ENCODE results near the gene C10orf95. TPM values are rescaled to one million over a fixed set of nuclear protein-coding genes. Genes with fewer than 3 reads are reported as not detected.

The C10orf95 gene
- total and polyA plus RNA-seq, 2 donors (not counting 3 experiments of a cell fraction or from before 2014, with no cell fraction given) = 0.08 TPM; not detected in 1

GRCh38 chr10:102457591-102458150 lies 6.3 kb upstream of the C10orf95 start:
- Histone ChIP-seq H3K4me2 (ENCODE audit: insufficient read depth, low read length) (no peak overlapping the region), H3K4me3 (replicated peaks in 1 of 3; ENCODE audit: insufficient read depth in 1 of 3, low read depth in 1 of 3, low read length in 3 of 3) (no peak overlapping the region), H3K9ac (replicated peaks; ENCODE audit: extremely low read depth, insufficient read depth, low read length) (no peak overlapping the region), H3K36me3 (ENCODE audit: control insufficient read depth in 2 of 2, extremely low read depth in 1 of 2, insufficient read depth in 2 of 2, low read length in 2 of 2) (no peaks in the 10 kb centered on the region), H3K27ac (ENCODE audit: insufficient read depth, low read depth, low read length) (no peak overlapping the region), H3K9me3 (replicated peaks; ENCODE audit: control insufficient read depth, insufficient read depth, low read length) (no peaks in the 10 kb centered on the region), H3K4me1 (ENCODE audit: control insufficient read depth, extremely low read depth, insufficient read depth, low read length) (peaks cover 7% of the 10 kb centered on the region), H3K79me2 (ENCODE audit: control insufficient read depth, insufficient read depth, low read length) (no peaks in the 10 kb centered on the region), H4K20me1 (replicated peaks; ENCODE audit: control insufficient read depth, extremely low read depth, insufficient read depth, low read length) (no peaks in the 10 kb centered on the region), H2AFZ (ENCODE audit: low read depth, low read length) (no peak overlapping the region), H3K27me3 (ENCODE audit: control insufficient read depth in 2 of 2, insufficient read depth in 2 of 2, low read length in 2 of 2) (peaks cover 0 to under 1% of the 10 kb centered on the region in 2 experiments), H3K9me1 (replicated peaks; ENCODE audit: control insufficient read depth, extremely low read depth, insufficient read depth, low read length) (no peaks in the 10 kb centered on the region)
- ChIA-PET CTCF (no interaction called here), POLR2A (no interaction called here)
- no peak for FAIRE-seq
- TF ChIP-seq GATA2 (IDR thresholded peaks at IDR 0.05; ENCODE audit: insufficient read depth, insufficient read length, low read depth, low read length) (no peak), MYC (IDR thresholded peaks at IDR 0.05; ENCODE audit: low read depth, low read length) (no peak), POLR2A (IDR thresholded peaks at IDR 0.05; ENCODE audit: low read depth, low read length) (no peak), POLR2AphosphoS5 (IDR thresholded peaks at IDR 0.05; ENCODE audit: insufficient read depth, low read depth, low read length) (no peak), CTCF (IDR thresholded peaks at IDR 0.05; ENCODE audit: extremely low read depth in 1 of 2, insufficient read depth in 1 of 2, low read depth in 1 of 2, low read length in 2 of 2) (no peak), MAX (IDR thresholded peaks at IDR 0.05; ENCODE audit: insufficient read depth, insufficient read length) (no peak), EZH2 (IDR thresholded peaks at IDR 0.05; ENCODE audit: borderline replicate concordance, low read depth, low read length, severe bottlenecking) (no peak), JUN (IDR thresholded peaks at IDR 0.05; ENCODE audit: borderline replicate concordance, insufficient read depth, insufficient read length, low read depth) (no peak), FOS (IDR thresholded peaks at IDR 0.05; ENCODE audit: borderline replicate concordance, insufficient read depth, low read length) (no peak)
- dilution Hi-C loops (cut with MboI; ENCODE audit: extremely low pct_ligation_motif_present, low sequenced_read_pairs) = no loop called here
- DNase-seq (ENCODE audit: low read depth, low spot score) = no peak
- intact Hi-C loops (cut with micrococcal nuclease) = no loop called here
- no TSS peak for BruUV-seq (replicated peaks)
